DMS 273 (cell line): ENCODE data around the gene MAN1A1.

Source experiments
- DNase-seq: peaks from one replicate; lab custom pipeline; 2025; ENCODE audit not compliant: unreplicated experiment; lab: John Stamatoyannopoulos, UW

Gene MAN1A1

GRCh38 chr6:119148825-119149525 is 200.6 kb downstream of the MAN1A1 start:
- no peak for DNase-seq

- DNase-seq, result peak; percentile 85
Measured at GRCh38 chr6:119148098-119148824, 201.3 kb downstream of the MAN1A1 start.

GRCh38 chr6:119147101-119148053 is 202.2 kb downstream of the MAN1A1 start:
- DNase-seq, result peak; percentile 20

GRCh38 chr6:119145111-119145510 is 204.4 kb downstream of the MAN1A1 start:
- no peak for DNase-seq

- DNase-seq, result no peak
Measured at GRCh38 chr6:119142637-119143036, 206.9 kb downstream of the MAN1A1 start.

GRCh38 chr6:119142041-119142440 is 207.5 kb downstream of the MAN1A1 start:
- DNase-seq, result no peak

GRCh38 chr6:119140196-119141140 is 209.1 kb downstream of the MAN1A1 start:
- DNase-seq, result no peak

GRCh38 chr6:119138906-119139541 is 210.5 kb downstream of the MAN1A1 start:
- no peak for DNase-seq

- DNase-seq, result no peak
Measured at GRCh38 chr6:119137194-119138072, 212.1 kb downstream of the MAN1A1 start.

- no peak for DNase-seq
Measured at GRCh38 chr6:119134752-119135151, 214.8 kb downstream of the MAN1A1 start.

- DNase-seq, result no peak
Measured at GRCh38 chr6:119133400-119133799, 216.2 kb downstream of the MAN1A1 start.

- DNase-seq, result peak; percentile 43
Measured at GRCh38 chr6:119132261-119132981, 217.1 kb downstream of the MAN1A1 start.

- DNase-seq, result peak; percentile 31
Measured at GRCh38 chr6:119129968-119130484, 219.5 kb downstream of the MAN1A1 start.

- peak; percentile 89 for DNase-seq
Measured at GRCh38 chr6:119129148-119129967, 220.2 kb downstream of the MAN1A1 start.

GRCh38 chr6:119128252-119128912 is 221.2 kb downstream of the MAN1A1 start:
- DNase-seq, result peak; percentile 59

- no peak for DNase-seq
Measured at GRCh38 chr6:119127627-119128026, 221.9 kb downstream of the MAN1A1 start.
